Breast epithelium (tissue), 4 donors: Measurements from ENCODE around the gene RAC2. TPM values are rescaled to one million over a fixed set of nuclear protein-coding genes. Genes with fewer than 3 reads are reported as not detected.
"Not testable (repeated sequence)": the region's sequence is repeated elsewhere in the genome, so short reads cannot be mapped to it uniquely, and the experiment has no call there.

Experiments used
- DNase-seq, 2 donors: peaks; one replicate each; pipeline ENCODE4 v3.0.0-alpha.2; 2019; ENCODE audit warnings: low spot score in 2 of 2
- H3K27ac ChIP-seq, 2 donors: fragments of 200-600 bp; sonication (generic) in 1 of 2; one replicate each; pipeline ENCODE4 v1.5.1; 2016 to 2019; ENCODE audit warnings: mild to moderate bottlenecking in 1 of 2
- H3K27me3 ChIP-seq, 2 donors: fragments of 200-600 bp; sonication (generic) in 1 of 2; one replicate each; pipeline versions ENCODE4 v1.5.1 to v1.6.0; 2017 to 2019; ENCODE audit warnings: control low read depth in 1 of 2, mild to moderate bottlenecking in 1 of 2
- H3K36me3 ChIP-seq: fragments of 200-600 bp; one replicate; pipeline ENCODE4 v1.5.1; 2019
- H3K4me1 ChIP-seq, 2 donors: fragments of 200-600 bp; sonication (generic); one replicate each; pipeline ENCODE4 v1.5.1; 2016 to 2019; ENCODE audit warnings: control low read depth in 1 of 2
- H3K4me3 ChIP-seq, 3 donors: fragments of 200-600 bp; sonication (generic); 1 replicate in 2 of 3; 2 replicates in 1 of 3; pipeline ENCODE4 v1.5.1; 2016 to 2019; ENCODE audit warnings: mild to moderate bottlenecking in 3 of 3, moderate library complexity in 2 of 3
- H3K9me3 ChIP-seq, 2 donors: fragments of 200-600 bp; sonication (generic) in 1 of 2; one replicate each; pipeline ENCODE4 v1.5.1; 2016 to 2019; ENCODE audit warnings: control low read depth in 1 of 2
- CTCF ChIP-seq, 3 donors: fragments of 450-650 bp; IDR thresholded peaks; one replicate each; pipeline ENCODE4 v1.5.1; 2016 to 2017; ENCODE audit warnings: antibody characterized with exemption in 3 of 3, mild to moderate bottlenecking in 3 of 3, moderate library complexity in 3 of 3
- POLR2A ChIP-seq: fragments of 450-650 bp; IDR thresholded peaks from one replicate; pipeline ENCODE4 v1.6.1; 2016; ENCODE audit warnings: antibody characterized with exemption, mild to moderate bottlenecking, moderate library complexity
- POLR2AphosphoS5 ChIP-seq, 3 donors: sonication (generic); formaldehyde crosslinking; IDR thresholded peaks; one replicate each; pipeline ENCODE4 v1.6.1; 2017; ENCODE audit warnings: antibody characterized with exemption in 3 of 3
- intact Hi-C: fragments of 100-400 bp; cut with DNase I; formaldehyde crosslinking; loops from one replicate; pipeline ENCODE4 v1.15.1; 2023; ENCODE audit warnings: low total_unique reads
- total RNA-seq, 3 donors: library from RNA; depleted of rRNA; stranded (reverse); fragments of >200 nt; gene quantifications; one replicate each; pipeline ENCODE4 v1.1.0, GENCODE V29; 2016

The RAC2 gene
- total RNA-seq, 3 donors from 2014 or later = 10.5 to 12.0 (median 11.5) TPM

DNA sequence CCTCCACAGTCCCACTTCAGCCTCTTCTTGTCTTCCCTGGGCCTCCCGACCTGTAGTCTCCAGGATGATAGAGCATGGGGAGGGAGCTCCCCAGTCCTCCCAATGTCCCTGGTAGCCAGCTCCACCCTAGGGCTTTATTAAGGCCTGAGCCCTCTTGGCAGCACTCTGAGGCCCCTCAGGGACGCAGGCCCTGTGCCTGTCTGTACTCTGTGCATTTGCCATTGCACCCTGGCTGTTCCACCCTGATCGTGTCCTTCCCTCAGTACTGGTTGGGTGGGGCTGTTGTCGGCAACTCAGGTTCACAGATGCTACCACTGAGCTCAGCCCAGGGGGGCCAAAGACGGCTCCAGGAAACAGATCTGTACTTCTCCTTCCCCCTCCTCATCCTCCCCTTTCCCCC lies 39.0 kb downstream of the RAC2 start:
- DNase-seq = peak in 1 of 2 donors; percentile 30
- TF ChIP-seq CTCF (IDR thresholded peaks at IDR 0.05) = no peak
- no peak for TF ChIP-seq POLR2AphosphoS5 (IDR thresholded peaks at IDR 0.05)
- no peak for TF ChIP-seq POLR2A
- no peaks in the 10 kb centered on the region for H3K9me3 ChIP-seq
- no peaks in the 10 kb centered on the region for H3K27me3 ChIP-seq
- H3K27ac ChIP-seq = no peak overlapping the region
- no peaks in the 10 kb centered on the region for H3K4me1 ChIP-seq
- no peak overlapping the region for H3K4me3 ChIP-seq
- H3K36me3 ChIP-seq = no peaks in the 10 kb centered on the region
- intact Hi-C loops = loop anchor here (2.0 kb wide), 1 partner anchor 40 kb away; no protein-coding TSS in a partner anchor

DNA sequence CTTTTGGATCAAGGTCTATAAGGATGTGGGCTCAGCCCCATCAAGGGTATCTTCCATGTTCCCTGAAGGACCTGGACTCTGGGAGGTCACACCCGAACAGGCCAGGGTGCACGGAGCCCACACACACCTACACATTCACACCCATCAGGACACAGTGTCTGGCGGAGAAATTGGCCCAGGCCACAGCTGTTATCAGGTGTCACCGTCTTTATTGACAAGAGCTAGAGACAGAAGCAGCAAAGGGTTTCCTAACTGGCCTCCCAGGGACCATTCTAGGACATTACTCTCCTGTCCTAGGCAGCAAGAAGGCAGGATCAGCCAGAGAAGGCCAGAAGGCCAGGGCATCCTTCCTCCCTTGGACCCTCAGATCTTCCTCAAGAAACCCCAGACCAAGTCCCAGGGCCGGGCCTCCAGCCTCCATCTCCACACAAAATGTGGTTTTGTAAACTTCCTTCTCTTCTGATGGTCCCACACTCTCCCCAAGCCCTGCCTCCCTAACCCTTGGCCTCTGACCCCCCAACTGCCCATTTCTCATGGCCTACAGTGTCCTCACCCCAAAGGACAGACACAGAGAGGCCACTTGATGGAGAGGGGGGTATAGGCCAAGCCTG lies 39.9 kb downstream of the RAC2 start:
- H3K9me3 ChIP-seq = no peaks in the 10 kb centered on the region
- no peak overlapping the region for H3K4me3 ChIP-seq
- intact Hi-C loops = loop anchor here (2.0 kb wide), 1 partner anchor 39 kb away; no protein-coding TSS in a partner anchor
- no peaks in the 10 kb centered on the region for H3K4me1 ChIP-seq
- no peak for TF ChIP-seq POLR2AphosphoS5 (IDR thresholded peaks at IDR 0.05)
- no peak for TF ChIP-seq CTCF (IDR thresholded peaks at IDR 0.05)
- no peak for TF ChIP-seq POLR2A
- H3K27me3 ChIP-seq = no peaks in the 10 kb centered on the region
- H3K27ac ChIP-seq = no peak overlapping the region
- DNase-seq = peak in 1 of 2 donors; percentile 40
- no peaks in the 10 kb centered on the region for H3K36me3 ChIP-seq

DNA sequence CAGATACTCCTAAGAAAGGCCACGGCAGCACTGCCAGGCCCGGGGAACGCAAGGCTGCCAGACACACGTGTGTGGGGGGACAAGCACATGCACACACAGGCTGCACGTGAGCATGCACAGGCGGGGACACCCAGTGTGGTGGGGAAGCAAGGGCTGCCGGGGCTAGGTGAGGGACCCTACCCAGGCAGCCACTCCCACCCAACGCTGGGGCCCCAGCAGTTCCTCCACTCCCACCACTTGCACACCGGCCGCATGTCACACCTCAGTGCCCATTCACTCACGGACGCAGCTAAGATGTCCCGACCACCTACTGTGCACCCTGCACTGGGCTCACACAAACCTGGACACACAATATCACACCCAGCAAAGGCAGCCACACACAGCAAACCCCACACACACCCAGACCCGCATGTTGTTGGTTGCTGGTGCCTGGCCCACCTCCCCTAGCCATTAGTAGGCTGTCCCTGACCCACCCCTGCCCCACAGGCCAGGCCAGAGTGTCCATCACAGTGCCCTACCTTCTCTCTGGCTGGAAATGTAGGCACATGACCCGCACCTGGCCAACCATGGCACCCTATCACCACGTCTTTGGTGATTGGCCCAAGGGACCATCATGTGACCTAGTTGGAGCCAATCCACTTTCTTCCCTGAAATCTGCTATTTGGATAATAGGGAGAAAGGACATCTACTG lies 40.6 kb downstream of the RAC2 start:
- H3K4me3 ChIP-seq = no peak overlapping the region
- intact Hi-C loops = loop anchor here (2.0 kb wide), 1 partner anchor 39 kb away; no protein-coding TSS in a partner anchor
- no peaks in the 10 kb centered on the region for H3K36me3 ChIP-seq
- no peaks in the 10 kb centered on the region for H3K27me3 ChIP-seq
- H3K27ac ChIP-seq = no peak overlapping the region
- H3K9me3 ChIP-seq = no peaks in the 10 kb centered on the region
- no peak for TF ChIP-seq POLR2A
- no peak for TF ChIP-seq CTCF (IDR thresholded peaks at IDR 0.05)
- no peak for TF ChIP-seq POLR2AphosphoS5 (IDR thresholded peaks at IDR 0.05)
- no peaks in the 10 kb centered on the region for H3K4me1 ChIP-seq
- peak in 1 of 2 donors; percentile 48 for DNase-seq

DNA sequence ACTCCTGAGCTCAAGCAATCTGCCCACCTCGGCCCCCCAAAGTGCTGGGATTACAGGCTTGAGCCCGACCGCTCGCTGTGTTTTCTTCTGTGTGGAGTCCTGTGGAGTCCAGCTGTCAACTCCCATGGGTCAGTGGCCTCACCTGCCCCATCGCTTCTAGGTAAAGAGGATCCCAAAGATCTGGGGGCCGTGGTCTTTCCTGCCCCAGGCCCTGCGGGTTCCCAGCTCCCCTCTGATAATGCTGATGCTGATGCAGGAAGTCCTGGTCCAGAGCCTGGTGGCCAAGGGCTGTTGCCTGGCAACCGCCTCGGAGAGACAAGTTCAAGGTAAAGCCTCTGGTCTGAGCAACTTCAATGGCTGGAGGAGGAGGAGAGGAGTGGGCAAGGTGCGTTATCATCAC lies 41.4 kb downstream of the RAC2 start:
- DNase-seq = peak in 1 of 2 donors; percentile 35
- peaks cover 3 to 6% of the 10 kb centered on the region in 2 donors for H3K4me1 ChIP-seq
- H3K27ac ChIP-seq = no peak overlapping the region
- H3K9me3 ChIP-seq = no peaks in the 10 kb centered on the region
- no peaks in the 10 kb centered on the region for H3K36me3 ChIP-seq
- H3K27me3 ChIP-seq = no peaks in the 10 kb centered on the region
- H3K4me3 ChIP-seq = no peak overlapping the region
- intact Hi-C loops = no loop called here
- TF ChIP-seq CTCF (IDR thresholded peaks at IDR 0.05) (no peak), POLR2A (no peak), POLR2AphosphoS5 (IDR thresholded peaks at IDR 0.05) (no peak)

GRCh38 chr22:37202001-37202555 lies 42.0 kb downstream of the RAC2 start:
- intact Hi-C loops = no loop called here
- no peak overlapping the region for H3K27ac ChIP-seq
- peak in 1 of 2 donors; percentile 30 for DNase-seq

DNA sequence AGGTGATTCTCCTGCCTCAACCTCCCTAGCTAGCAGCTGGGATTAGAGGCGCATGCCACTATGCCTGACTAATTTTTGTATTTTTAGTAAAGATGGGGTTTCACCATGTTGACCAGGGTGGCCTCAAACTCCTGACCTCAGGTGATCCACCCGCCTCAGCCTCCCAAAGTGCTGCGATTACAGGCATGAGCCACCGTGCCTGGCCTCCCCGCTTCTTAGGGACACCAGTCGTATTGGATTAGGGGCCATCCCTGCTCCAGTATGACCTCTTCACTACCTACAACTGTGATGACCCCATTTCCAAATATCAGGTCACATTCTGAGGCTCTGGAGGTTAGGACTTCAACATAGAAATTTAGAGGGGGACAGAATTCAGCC lies 42.6 kb downstream of the RAC2 start:
- H3K27me3 ChIP-seq, H3K9me3 ChIP-seq, H3K36me3 ChIP-seq, intact Hi-C loops, H3K4me3 ChIP-seq, H3K27ac ChIP-seq: not testable (repeated sequence)
- peak in 1 of 2 donors; percentile 36 for DNase-seq
- H3K4me1 ChIP-seq = peaks cover 15 to 19% of the 10 kb centered on the region in 2 donors

More at GRCh38 chr22:37202001-37202555, 42.0 kb downstream of the RAC2 start:
- peaks cover 8 to 13% of the 10 kb centered on the region in 2 donors for H3K4me1 ChIP-seq
- H3K9me3 ChIP-seq = no peaks in the 10 kb centered on the region
- H3K4me3 ChIP-seq = no peak overlapping the region
- no peaks in the 10 kb centered on the region for H3K27me3 ChIP-seq
- H3K36me3 ChIP-seq = no peaks in the 10 kb centered on the region
- no peak for TF ChIP-seq CTCF (IDR thresholded peaks at IDR 0.05)
- no peak for TF ChIP-seq POLR2AphosphoS5 (IDR thresholded peaks at IDR 0.05)
- no peak for TF ChIP-seq POLR2A
